Panc1 (cell line): Measurements from ENCODE around the gene TMCO1. TPM values are rescaled to one million over a fixed set of nuclear protein-coding genes. Genes with fewer than 3 reads are reported as not detected.
"Not testable (repeated sequence)": the region's sequence is repeated elsewhere in the genome, so short reads cannot be mapped to it uniquely, and the experiment has no call there.

Source experiments
- ATAC-seq: fragments of 200-7000 bp; cut with Tn5 transposase; 2 replicates; pipeline ENCODE4 v1.9.1; 2020; ENCODE audit warnings: mild to moderate bottlenecking, moderate library complexity
- BruUV-seq: library from RNA; stranded (reverse); fragments of 400-500 nt; replicated peaks from 2 replicates; lab custom pipeline; 2021; lab: Mats Ljungman, UMichigan
- CTCF ChIA-PET: fragments of 300-600 bp; sonication (Branson Sonifier 250); formaldehyde crosslinking; loops from one replicate; lab custom pipeline; 2022; ENCODE audit warnings: antibody characterized with exemption; lab: Charles Lee
- POLR2A ChIA-PET: fragments of 300-600 bp; sonication (Branson Sonifier 250); formaldehyde crosslinking; loops from one replicate; lab custom pipeline; 2022; ENCODE audit warnings: antibody characterized with exemption; lab: Charles Lee
- DNase-seq: peaks from one replicate; pipeline ENCODE4 v3.0.0-alpha.2; 2010; ENCODE audit warnings: low read depth, low spot score
- H3K27ac ChIP-seq: 2 replicates; pipeline ENCODE4 v1.5.1; 2011; ENCODE audit warnings: mild to moderate bottlenecking, low read length, inconsistent platforms
- H3K27me3 ChIP-seq: fragments of 200-500 bp; sonication (Bioruptor generic); 2 replicates; pipeline ENCODE4 v1.6.0; 2014; ENCODE audit warnings: low read length, inconsistent platforms; ENCODE audit not compliant: control insufficient read depth, insufficient read depth
- H3K36me3 ChIP-seq: fragments of 200-500 bp; sonication (Bioruptor generic); 2 replicates; pipeline ENCODE4 v1.5.1; 2014; ENCODE audit warnings: inconsistent platforms, mild to moderate bottlenecking, low read length, moderate library complexity; ENCODE audit not compliant: control insufficient read depth, insufficient read depth
- H3K4me1 ChIP-seq: 2 replicates; pipeline ENCODE4 v1.5.1; 2011; ENCODE audit warnings: inconsistent platforms, mild to moderate bottlenecking, low read length, moderate library complexity; ENCODE audit not compliant: control insufficient read depth, insufficient read depth
- H3K4me3 ChIP-seq, 2 experiments: 2 replicates each; pipeline ENCODE4 v1.5.1; 2011 to 2012; ENCODE audit warnings: low read depth in 2 of 2, low read length in 2 of 2, mild to moderate bottlenecking in 2 of 2, inconsistent platforms in 1 of 2, moderate library complexity in 1 of 2
- H3K9me3 ChIP-seq: fragments of 200-500 bp; sonication (Bioruptor generic); 2 replicates; pipeline ENCODE4 v1.5.1; 2014; ENCODE audit warnings: low read depth, mild to moderate bottlenecking, inconsistent platforms, low read length, moderate library complexity; ENCODE audit not compliant: control insufficient read depth, insufficient read depth
- POLR2AphosphoS5 ChIP-seq: IDR thresholded peaks from 2 replicates; pipeline ENCODE4 v1.6.1; 2012; ENCODE audit warnings: mild to moderate bottlenecking, low read depth, low read length, moderate library complexity
- SIN3A ChIP-seq: IDR thresholded peaks from 2 replicates; pipeline ENCODE4 v1.6.1; 2012; ENCODE audit warnings: low read depth, mild to moderate bottlenecking, low read length, moderate library complexity, borderline replicate concordance; ENCODE audit not compliant: insufficient read depth
- TCF7L2 ChIP-seq: IDR thresholded peaks from 2 replicates; pipeline ENCODE4 v1.6.1; 2011; ENCODE audit warnings: mild to moderate bottlenecking, low read depth, low read length, inconsistent platforms
- in situ Hi-C: cut with HindIII; loops from 2 replicates; pipeline ENCODE4 v1.10.0; 2016; ENCODE audit warnings: low sequenced_read_pairs, low pct_unique_long_range_greater_than_20kb
- intact Hi-C: fragments of 100-400 bp; cut with micrococcal nuclease; formaldehyde crosslinking; loops from one replicate; pipeline ENCODE4 v1.10.0; 2022; ENCODE audit not compliant: unreplicated experiment
- total RNA-seq: library from RNA; stranded (reverse); gene quantifications from one replicate; pipeline ENCODE4 v1.2.1, GENCODE V29; 2021; ENCODE audit not compliant: unreplicated experiment
- TF ChIP-seq, protein P1 (sequence below): fragments of 450-650 bp; IDR thresholded peaks from 2 replicates; pipeline ENCODE4 v1.5.1; 2017; ENCODE audit warnings: mild to moderate bottlenecking
- TF ChIP-seq, protein P2 (sequence below), 2 experiments: IDR thresholded peaks; 2 replicates each; pipeline ENCODE4 v1.6.1; 2011 to 2012; ENCODE audit warnings: low read depth in 2 of 2, control low read depth in 1 of 2, low read length in 1 of 2, mild to moderate bottlenecking in 1 of 2, moderate library complexity in 1 of 2; ENCODE audit not compliant: insufficient read depth in 1 of 2

The TMCO1 gene
- total RNA-seq, 1 experiment from 2014 or later = 103 TPM

DNA sequence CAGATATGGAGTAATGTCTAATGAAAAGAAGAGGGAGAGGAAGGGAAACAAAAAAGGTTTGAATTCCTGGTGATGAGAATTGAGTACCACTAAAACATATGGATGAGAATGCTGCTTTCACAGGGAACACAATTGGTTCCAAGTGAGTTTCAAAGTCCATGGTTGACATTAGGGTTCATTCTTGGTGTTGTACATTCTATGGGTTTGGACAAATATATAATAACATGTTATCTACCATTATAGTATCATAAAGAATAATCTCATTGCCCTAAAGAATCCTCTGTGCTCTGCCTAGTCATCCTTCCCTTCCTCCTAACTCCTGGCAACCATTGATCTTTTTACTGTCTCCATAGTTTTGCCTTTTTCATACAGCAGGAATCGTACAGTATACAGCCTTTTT, 20.1 kb downstream of the TMCO1 start:
- Histone ChIP-seq H3K27ac (no peak overlapping the region), H3K4me1 (no peaks in the 10 kb centered on the region), H3K27me3 (no peaks in the 10 kb centered on the region), H3K4me3 (no peak overlapping the region), H3K36me3 (no peaks in the 10 kb centered on the region; the same call in none of the 2 replicates), H3K9me3 (no peaks in the 10 kb centered on the region)
- ATAC-seq (no peak), DNase-seq (no peak)
- intact Hi-C loops (no loop called here), in situ Hi-C loops (no loop called here)
- CTCF ChIA-PET = no interaction called here
- TF ChIP-seq TCF7L2 = no peak
- no peak for TF ChIP-seq POLR2AphosphoS5
- TF ChIP-seq, protein P1, sequence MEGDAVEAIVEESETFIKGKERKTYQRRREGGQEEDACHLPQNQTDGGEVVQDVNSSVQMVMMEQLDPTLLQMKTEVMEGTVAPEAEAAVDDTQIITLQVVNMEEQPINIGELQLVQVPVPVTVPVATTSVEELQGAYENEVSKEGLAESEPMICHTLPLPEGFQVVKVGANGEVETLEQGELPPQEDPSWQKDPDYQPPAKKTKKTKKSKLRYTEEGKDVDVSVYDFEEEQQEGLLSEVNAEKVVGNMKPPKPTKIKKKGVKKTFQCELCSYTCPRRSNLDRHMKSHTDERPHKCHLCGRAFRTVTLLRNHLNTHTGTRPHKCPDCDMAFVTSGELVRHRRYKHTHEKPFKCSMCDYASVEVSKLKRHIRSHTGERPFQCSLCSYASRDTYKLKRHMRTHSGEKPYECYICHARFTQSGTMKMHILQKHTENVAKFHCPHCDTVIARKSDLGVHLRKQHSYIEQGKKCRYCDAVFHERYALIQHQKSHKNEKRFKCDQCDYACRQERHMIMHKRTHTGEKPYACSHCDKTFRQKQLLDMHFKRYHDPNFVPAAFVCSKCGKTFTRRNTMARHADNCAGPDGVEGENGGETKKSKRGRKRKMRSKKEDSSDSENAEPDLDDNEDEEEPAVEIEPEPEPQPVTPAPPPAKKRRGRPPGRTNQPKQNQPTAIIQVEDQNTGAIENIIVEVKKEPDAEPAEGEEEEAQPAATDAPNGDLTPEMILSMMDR = no peak
- TF ChIP-seq, protein P2, sequence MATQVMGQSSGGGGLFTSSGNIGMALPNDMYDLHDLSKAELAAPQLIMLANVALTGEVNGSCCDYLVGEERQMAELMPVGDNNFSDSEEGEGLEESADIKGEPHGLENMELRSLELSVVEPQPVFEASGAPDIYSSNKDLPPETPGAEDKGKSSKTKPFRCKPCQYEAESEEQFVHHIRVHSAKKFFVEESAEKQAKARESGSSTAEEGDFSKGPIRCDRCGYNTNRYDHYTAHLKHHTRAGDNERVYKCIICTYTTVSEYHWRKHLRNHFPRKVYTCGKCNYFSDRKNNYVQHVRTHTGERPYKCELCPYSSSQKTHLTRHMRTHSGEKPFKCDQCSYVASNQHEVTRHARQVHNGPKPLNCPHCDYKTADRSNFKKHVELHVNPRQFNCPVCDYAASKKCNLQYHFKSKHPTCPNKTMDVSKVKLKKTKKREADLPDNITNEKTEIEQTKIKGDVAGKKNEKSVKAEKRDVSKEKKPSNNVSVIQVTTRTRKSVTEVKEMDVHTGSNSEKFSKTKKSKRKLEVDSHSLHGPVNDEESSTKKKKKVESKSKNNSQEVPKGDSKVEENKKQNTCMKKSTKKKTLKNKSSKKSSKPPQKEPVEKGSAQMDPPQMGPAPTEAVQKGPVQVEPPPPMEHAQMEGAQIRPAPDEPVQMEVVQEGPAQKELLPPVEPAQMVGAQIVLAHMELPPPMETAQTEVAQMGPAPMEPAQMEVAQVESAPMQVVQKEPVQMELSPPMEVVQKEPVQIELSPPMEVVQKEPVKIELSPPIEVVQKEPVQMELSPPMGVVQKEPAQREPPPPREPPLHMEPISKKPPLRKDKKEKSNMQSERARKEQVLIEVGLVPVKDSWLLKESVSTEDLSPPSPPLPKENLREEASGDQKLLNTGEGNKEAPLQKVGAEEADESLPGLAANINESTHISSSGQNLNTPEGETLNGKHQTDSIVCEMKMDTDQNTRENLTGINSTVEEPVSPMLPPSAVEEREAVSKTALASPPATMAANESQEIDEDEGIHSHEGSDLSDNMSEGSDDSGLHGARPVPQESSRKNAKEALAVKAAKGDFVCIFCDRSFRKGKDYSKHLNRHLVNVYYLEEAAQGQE (IDR thresholded peaks at IDR 0.05; ENCODE audit: insufficient read depth in 1 of 2, low read depth in 2 of 2, low read length in 1 of 2) = no peak
- TF ChIP-seq SIN3A = no peak
- POLR2A ChIA-PET = no interaction called here
- BruUV-seq = no TSS peak

DNA sequence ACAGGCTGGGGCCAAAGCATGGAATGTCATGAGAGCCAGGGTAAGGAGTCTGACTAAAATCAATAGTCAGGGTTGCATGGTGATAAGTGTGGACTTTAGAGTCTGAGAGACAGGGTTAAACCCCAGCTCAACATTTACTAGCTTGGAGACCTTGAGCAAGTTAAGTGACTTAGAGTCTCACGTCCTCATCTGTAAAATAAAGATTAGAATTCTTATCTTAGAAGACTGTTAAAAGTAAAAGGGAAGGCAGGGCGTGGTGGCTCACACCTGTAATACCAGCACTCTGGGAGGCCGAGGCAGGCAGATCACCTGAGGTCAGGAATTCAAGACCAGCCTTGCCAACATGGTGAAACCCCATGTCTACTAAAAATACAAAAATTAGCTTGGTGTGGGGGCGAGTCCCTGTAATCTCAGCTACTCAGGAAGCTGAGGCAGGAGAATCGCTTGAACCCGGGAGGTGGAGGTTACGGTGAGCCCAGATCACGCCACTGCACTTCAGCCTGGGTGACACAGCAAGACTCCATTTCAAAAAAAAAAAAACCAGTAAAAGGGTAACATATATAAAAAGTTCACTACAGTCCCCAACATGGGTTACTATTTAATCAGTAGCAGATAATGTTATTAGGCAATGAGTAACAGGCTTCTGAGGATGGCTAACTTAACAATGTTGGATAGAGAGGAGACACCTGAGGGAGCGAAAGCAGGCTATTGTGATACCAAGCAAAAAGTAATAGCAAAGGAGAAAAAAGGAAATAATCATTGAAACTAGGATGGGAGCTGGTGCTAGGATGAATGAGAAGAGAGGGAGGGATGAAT, 20.8 kb downstream of the TMCO1 start:
- Histone ChIP-seq H3K27me3 (no peaks in the 10 kb centered on the region), H3K4me3 (no peak overlapping the region), H3K27ac (no peak overlapping the region), H3K36me3 (peaks cover 3% of the 10 kb centered on the region), H3K4me1 (no peaks in the 10 kb centered on the region), H3K9me3 (no peaks in the 10 kb centered on the region)
- POLR2A ChIA-PET = no interaction called here
- DNase-seq (no peak), ATAC-seq (no peak)
- in situ Hi-C loops (no loop called here), intact Hi-C loops (no loop called here)
- no TSS peak for BruUV-seq
- TF ChIP-seq POLR2AphosphoS5 = no peak
- no peak for TF ChIP-seq TCF7L2
- TF ChIP-seq, protein P2 (IDR thresholded peaks at IDR 0.05; ENCODE audit: insufficient read depth in 1 of 2, low read depth in 2 of 2, low read length in 1 of 2) = no peak
- TF ChIP-seq SIN3A = no peak
- TF ChIP-seq, protein P1 = no peak
- CTCF ChIA-PET = interaction anchor here (0.6 kb wide), 1 partner anchor 165 kb away, joined by 5 read pairs; no protein-coding TSS in a partner anchor

DNA sequence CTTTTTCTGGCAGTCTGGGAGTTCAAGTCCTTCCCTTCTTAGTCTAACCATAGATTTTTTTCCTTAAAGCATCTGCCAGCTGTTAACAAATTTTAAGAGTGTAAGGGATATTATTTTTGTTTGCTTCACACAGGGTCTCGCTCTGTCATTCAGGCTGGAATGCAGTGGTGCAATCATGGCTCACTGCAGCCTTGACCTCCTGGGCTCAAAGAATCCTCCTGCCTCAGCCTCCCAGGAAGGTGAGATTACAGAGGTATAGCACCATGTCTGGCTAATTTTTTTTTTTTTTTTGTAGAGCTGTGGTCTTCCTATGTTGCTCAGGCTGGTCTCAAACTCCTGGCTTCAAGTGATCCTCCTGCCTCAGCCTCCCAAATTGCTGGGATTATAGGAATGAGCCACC, 23.8 kb downstream of the TMCO1 start:
- ATAC-seq, BruUV-seq, POLR2A ChIA-PET: not testable (repeated sequence)

More for the DNA sequence above, 23.8 kb downstream of the TMCO1 start:
- peaks cover 13% of the 10 kb centered on the region for H3K36me3 ChIP-seq
- CTCF ChIA-PET, DNase-seq, intact Hi-C loops, H3K9me3 ChIP-seq, H3K27ac ChIP-seq, in situ Hi-C loops, H3K4me3 ChIP-seq, H3K27me3 ChIP-seq, H3K4me1 ChIP-seq: not testable (repeated sequence)
